Measurements from ENCODE around the gene BRI3BP.

GRCh38 chr12:124952801-124953200 is 40.6 kb upstream of the BRI3BP start:
- TF ChIP-seq FOXM1 (IDR thresholded peaks at IDR 0.05; ENCODE audit: borderline replicate concordance, low read depth), result no peak
- no peak for TF ChIP-seq TAF1 (IDR thresholded peaks at IDR 0.05; ENCODE audit: low read depth)
- TF ChIP-seq CREB1 (IDR thresholded peaks at IDR 0.05; ENCODE audit: low read depth), result no peak
- TF ChIP-seq RAD21 (IDR thresholded peaks at IDR 0.05; ENCODE audit: low read depth), result no peak
- no peak for TF ChIP-seq MAX (IDR thresholded peaks at IDR 0.05)
- no peak for TF ChIP-seq ZBTB7A (IDR thresholded peaks at IDR 0.05; ENCODE audit: low read depth)
- TF ChIP-seq EGR1 (IDR thresholded peaks at IDR 0.05), result no peak
- TF ChIP-seq EP300 (IDR thresholded peaks at IDR 0.05; ENCODE audit: borderline replicate concordance), result no peak
- no peak for TF ChIP-seq USF1 (IDR thresholded peaks at IDR 0.05)
- TF ChIP-seq CEBPB (IDR thresholded peaks at IDR 0.05), result no peak
- no peak for TF ChIP-seq REST (IDR thresholded peaks at IDR 0.05; ENCODE audit: low read depth)
- TF ChIP-seq TEAD4 (IDR thresholded peaks at IDR 0.05), result no peak
- TF ChIP-seq YY1 (IDR thresholded peaks at IDR 0.05; ENCODE audit: low read depth), result no peak
- TF ChIP-seq NFIC (IDR thresholded peaks at IDR 0.05), result no peak

Measured in Ishikawa (cell line).